Smooth muscle cell (in vitro differentiated cells): ENCODE measurements around the gene ZNF135. TPM values are rescaled to one million over a fixed set of nuclear protein-coding genes. Genes with fewer than 3 reads are reported as not detected.

Experiments used
- DNase-seq: peaks from one replicate; lab custom pipeline; 2025; ENCODE audit not compliant: unreplicated experiment; lab: John Stamatoyannopoulos, UW
- H2AFZ ChIP-seq: fragments of 200-600 bp; sonication (generic); 2 replicates; pipeline ENCODE4 v1.6.0; 2016; ENCODE audit warnings: antibody characterized with exemption, low read depth, mild to moderate bottlenecking
- H3F3A ChIP-seq: fragments of 200-600 bp; sonication (generic); 2 replicates; pipeline ENCODE4 v1.6.0; 2017; ENCODE audit warnings: antibody characterized with exemption, low read depth
- H3K27ac ChIP-seq: fragments of 200-600 bp; sonication (generic); 2 replicates; pipeline ENCODE4 v1.5.1; 2016; ENCODE audit warnings: low read depth, mild to moderate bottlenecking
- H3K27me3 ChIP-seq: fragments of 200-600 bp; sonication (generic); 2 replicates; pipeline ENCODE4 v1.6.1; 2016; ENCODE audit warnings: low read depth, mild to moderate bottlenecking
- H3K36me3 ChIP-seq: fragments of 200-600 bp; sonication (generic); 2 replicates; pipeline ENCODE4 v1.5.1; 2016; ENCODE audit warnings: low read depth
- H3K4me1 ChIP-seq: fragments of 200-600 bp; sonication (generic); 2 replicates; pipeline ENCODE4 v1.5.1; 2016; ENCODE audit warnings: low read depth
- H3K4me2 ChIP-seq: fragments of 200-600 bp; sonication (generic); 2 replicates; pipeline ENCODE4 v1.6.0; 2016; ENCODE audit warnings: mild to moderate bottlenecking
- H3K4me3 ChIP-seq: fragments of 200-600 bp; sonication (generic); 2 replicates; pipeline ENCODE4 v1.5.1; 2016; ENCODE audit warnings: mild to moderate bottlenecking
- H3K79me2 ChIP-seq: fragments of 200-600 bp; sonication (generic); 2 replicates; pipeline ENCODE4 v1.6.0; 2016; ENCODE audit warnings: low read depth, mild to moderate bottlenecking
- H3K9ac ChIP-seq: fragments of 200-600 bp; sonication (generic); 2 replicates; pipeline ENCODE4 v1.6.0; 2016; ENCODE audit warnings: low read depth
- H3K9me3 ChIP-seq: fragments of 200-600 bp; sonication (generic); replicated peaks from 2 replicates; pipeline ENCODE4 v1.5.1; 2016; ENCODE audit warnings: low read depth
- H4K20me1 ChIP-seq: fragments of 200-600 bp; sonication (generic); 2 replicates; pipeline ENCODE4 v1.6.0; 2016; ENCODE audit warnings: low read depth
- WGBS: methylation state at CpG from one replicate; pipeline ENCODE4 v1.1.7; 2016; ENCODE audit warnings: low lambda C conversion rate; 5-methylcytosine and 5-hydroxymethylcytosine counted together
- polyA plus RNA-seq: library from polyadenylated mRNA; unstranded; fragments of >200 nt; fragmentation: Nextera tagmentation; extraction: Ambion mirVana; gene quantifications from 2 replicates; pipeline ENCODE4 v1.2.1, GENCODE V29; 2016
- total RNA-seq: library from RNA; depleted of rRNA; stranded (reverse); fragments of >200 nt; gene quantifications from 2 replicates; pipeline ENCODE4 v1.2.3, GENCODE V29; 2014
- TF ChIP-seq, protein P1 (sequence below): fragments of 200-600 bp; sonication (generic); IDR thresholded peaks from 2 replicates; pipeline ENCODE4 v1.5.1; 2017; ENCODE audit warnings: borderline replicate concordance, mild to moderate bottlenecking, antibody characterized with exemption; ENCODE audit not compliant: insufficient read depth, poor library complexity, severe bottlenecking

The ZNF135 gene
- total RNA-seq (3.7 and 4.8 TPM in 2 replicates), polyA plus RNA-seq (3.2 and 3.6 TPM in 2 replicates)

DNA sequence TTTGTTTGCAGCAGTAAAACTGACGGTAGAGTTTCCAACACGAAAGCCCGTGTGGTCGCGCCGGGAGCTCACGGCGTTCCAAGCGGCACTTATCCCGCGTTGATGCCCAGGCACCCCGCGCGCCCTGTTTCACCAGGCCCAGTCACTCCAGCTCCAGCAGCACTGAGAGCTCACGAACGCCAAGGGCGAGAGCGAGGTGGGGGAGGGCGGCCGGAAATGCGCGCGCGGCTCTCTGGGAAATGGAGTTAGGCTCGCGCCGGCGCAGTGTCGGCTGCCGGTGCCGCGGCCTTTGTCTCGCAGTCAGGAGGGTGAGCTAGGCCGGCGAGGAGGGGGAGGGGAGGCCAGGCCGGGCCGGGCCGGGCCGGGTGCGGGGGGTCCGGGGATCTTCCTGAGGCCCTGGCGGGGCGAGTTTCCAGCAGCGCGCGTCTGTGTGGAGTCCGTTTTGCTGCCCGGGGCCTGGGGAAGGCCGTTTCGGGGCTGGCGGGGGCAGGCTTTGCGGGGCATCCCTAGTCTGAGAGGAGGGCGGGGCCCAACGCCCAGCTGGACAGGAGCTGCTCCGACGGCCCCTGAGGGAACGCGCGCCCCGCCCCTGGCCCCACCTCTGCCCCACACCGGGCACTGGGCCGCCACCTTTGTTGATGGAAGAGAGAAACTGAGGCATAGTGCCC is at the start of gene ZNF135:
ZNF135 (plus strand) TSS at position 280 of the 668 bp plus-strand sequence. CDS start 721 bp downstream, outside the sequence.
- Histone ChIP-seq H3K79me2 (no peaks in the 10 kb centered on the region), H3K27ac (peak within 1 kb of the TSS; percentile 78), H3F3A (no peaks in the 10 kb centered on the region), H3K27me3 (no peaks in the 10 kb centered on the region), H3K9ac (peak within 1 kb of the TSS; percentile 83), H2AFZ (peak within 1 kb of the TSS; percentile 77), H3K4me1 (no peaks in the 10 kb centered on the region), H3K4me2 (peak within 1 kb of the TSS; percentile 82), H4K20me1 (no peaks in the 10 kb centered on the region), H3K9me3 (peaks cover 3% of the 10 kb centered on the region), H3K4me3 (peak within 1 kb of the TSS; percentile 61), H3K36me3 (peaks cover 9% of the 10 kb centered on the region)
- TF ChIP-seq, protein P1, sequence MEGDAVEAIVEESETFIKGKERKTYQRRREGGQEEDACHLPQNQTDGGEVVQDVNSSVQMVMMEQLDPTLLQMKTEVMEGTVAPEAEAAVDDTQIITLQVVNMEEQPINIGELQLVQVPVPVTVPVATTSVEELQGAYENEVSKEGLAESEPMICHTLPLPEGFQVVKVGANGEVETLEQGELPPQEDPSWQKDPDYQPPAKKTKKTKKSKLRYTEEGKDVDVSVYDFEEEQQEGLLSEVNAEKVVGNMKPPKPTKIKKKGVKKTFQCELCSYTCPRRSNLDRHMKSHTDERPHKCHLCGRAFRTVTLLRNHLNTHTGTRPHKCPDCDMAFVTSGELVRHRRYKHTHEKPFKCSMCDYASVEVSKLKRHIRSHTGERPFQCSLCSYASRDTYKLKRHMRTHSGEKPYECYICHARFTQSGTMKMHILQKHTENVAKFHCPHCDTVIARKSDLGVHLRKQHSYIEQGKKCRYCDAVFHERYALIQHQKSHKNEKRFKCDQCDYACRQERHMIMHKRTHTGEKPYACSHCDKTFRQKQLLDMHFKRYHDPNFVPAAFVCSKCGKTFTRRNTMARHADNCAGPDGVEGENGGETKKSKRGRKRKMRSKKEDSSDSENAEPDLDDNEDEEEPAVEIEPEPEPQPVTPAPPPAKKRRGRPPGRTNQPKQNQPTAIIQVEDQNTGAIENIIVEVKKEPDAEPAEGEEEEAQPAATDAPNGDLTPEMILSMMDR: no peak
- no peak for DNase-seq
- WGBS: 4% methylated on average over 34 of the region's 62 CpGs

DNA sequence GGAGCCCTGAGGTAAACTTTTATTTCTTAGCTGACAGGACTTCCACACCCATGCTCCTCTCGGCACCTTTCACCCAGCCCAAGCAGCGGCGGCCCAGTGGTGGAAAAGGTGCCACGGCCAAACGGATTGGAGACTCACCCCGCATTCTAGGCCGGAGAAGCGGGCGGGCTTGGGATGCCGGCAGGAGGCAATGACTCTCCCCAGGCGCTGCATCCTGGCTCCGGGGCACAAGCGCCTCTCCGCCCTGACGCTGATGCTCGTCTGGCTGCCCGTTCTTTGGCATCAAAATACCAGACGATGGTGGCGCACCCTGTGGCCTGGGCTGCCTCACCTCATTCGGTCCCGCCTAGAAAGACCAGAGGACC is 49.8 kb upstream of the ZNF135 start:
- no peaks in the 10 kb centered on the region for H4K20me1 ChIP-seq
- DNase-seq: no peak
- H3K4me3 ChIP-seq: peak overlapping the region; percentile 34
- no peaks in the 10 kb centered on the region for H3F3A ChIP-seq
- peaks cover 33% of the 10 kb centered on the region for H3K36me3 ChIP-seq
- H3K4me2 ChIP-seq: peak overlapping the region; percentile 48
- peak overlapping the region; percentile 38 for H3K27ac ChIP-seq
- no peaks in the 10 kb centered on the region for H3K4me1 ChIP-seq
- no peaks in the 10 kb centered on the region for H3K27me3 ChIP-seq
- H3K9me3 ChIP-seq: peaks cover 15% of the 10 kb centered on the region
- no peaks in the 10 kb centered on the region for H3K79me2 ChIP-seq
- TF ChIP-seq, protein P1: no peak
- H3K9ac ChIP-seq: no peak overlapping the region
- 63% methylated on average over 21 of the region's 21 CpGs for WGBS
- no peak overlapping the region for H2AFZ ChIP-seq

DNA sequence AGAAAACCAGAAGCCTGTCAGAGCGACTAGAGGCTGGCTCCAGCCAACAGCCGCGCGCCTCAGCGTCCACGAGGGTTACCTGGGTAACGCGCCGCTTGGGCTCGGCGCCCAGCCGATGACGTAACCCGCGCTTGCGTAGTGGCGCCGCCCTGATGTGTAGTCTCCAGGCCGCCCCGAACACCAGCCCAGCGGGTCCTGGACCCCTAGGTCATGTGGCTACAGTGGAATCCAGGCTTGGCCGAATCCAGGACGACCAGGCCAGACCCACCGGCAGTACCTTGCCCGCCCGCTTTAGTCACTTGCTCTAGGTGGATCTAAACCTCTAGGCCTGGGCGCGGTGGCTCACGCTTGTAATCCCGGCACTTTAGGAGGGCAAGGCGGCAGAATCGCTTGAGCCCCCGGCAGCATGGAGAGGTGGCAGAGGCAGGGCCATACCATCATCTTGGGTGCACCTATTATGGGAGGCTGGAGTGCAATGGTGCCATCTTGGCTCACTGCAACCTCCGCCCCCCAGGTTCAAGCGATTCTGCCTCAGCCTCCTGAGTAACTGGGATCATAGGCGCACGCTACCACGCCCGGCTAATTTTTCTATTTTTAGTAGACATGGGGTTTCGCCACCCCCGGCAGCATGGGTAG is 49.3 kb upstream of the ZNF135 start:
- no peak overlapping the region for H3K9ac ChIP-seq
- no peaks in the 10 kb centered on the region for H3K27me3 ChIP-seq
- TF ChIP-seq, protein P1: no peak
- no peak for DNase-seq
- H3K4me2 ChIP-seq: peak overlapping the region; percentile 69
- no peak overlapping the region for H2AFZ ChIP-seq
- H3K36me3 ChIP-seq: peaks cover 28% of the 10 kb centered on the region
- peak overlapping the region; percentile 34 for H3K4me3 ChIP-seq
- H3K27ac ChIP-seq: peak overlapping the region; percentile 38
- H3K79me2 ChIP-seq: no peaks in the 10 kb centered on the region
- peaks cover 15% of the 10 kb centered on the region for H3K9me3 ChIP-seq
- no peaks in the 10 kb centered on the region for H3K4me1 ChIP-seq
- no peaks in the 10 kb centered on the region for H4K20me1 ChIP-seq
- no peaks in the 10 kb centered on the region for H3F3A ChIP-seq
- WGBS: 62% methylated on average over 41 of the region's 41 CpGs

DNA sequence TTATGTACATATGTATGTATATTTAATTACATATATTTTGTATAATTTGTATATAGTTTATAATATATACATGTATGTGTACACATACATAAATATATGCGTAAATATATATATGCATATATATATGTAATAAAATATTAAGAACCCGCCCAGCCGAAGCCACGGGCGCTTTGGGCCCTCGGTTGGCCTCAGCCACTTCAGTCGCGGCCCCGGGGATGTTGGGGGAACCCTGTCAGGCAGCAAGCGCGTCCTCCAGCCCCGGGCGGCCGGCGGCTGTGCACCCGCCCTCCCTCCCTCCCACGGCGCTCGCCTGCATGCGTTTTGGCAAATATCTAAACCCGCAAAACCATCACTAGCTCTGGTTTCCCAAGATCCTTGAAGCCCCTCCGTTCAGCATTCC is 48.6 kb upstream of the ZNF135 start:
- Histone ChIP-seq H4K20me1 (no peaks in the 10 kb centered on the region), H3K36me3 (peaks cover 21% of the 10 kb centered on the region), H3F3A (no peaks in the 10 kb centered on the region), H3K4me3 (no peak overlapping the region), H2AFZ (no peak overlapping the region), H3K9me3 (peaks cover 15% of the 10 kb centered on the region), H3K4me2 (no peak overlapping the region), H3K79me2 (no peaks in the 10 kb centered on the region), H3K27ac (no peak overlapping the region), H3K27me3 (no peaks in the 10 kb centered on the region), H3K9ac (no peak overlapping the region), H3K4me1 (no peaks in the 10 kb centered on the region)
- TF ChIP-seq, protein P1: no peak
- WGBS: 94% methylated on average over 21 of the region's 22 CpGs
- DNase-seq: no peak
